ENCODE data around the gene CHRM5. TPM values are rescaled to one million over a fixed set of nuclear protein-coding genes. Genes with fewer than 3 reads are reported as not detected.

The CHRM5 gene
- total and polyA plus RNA-seq, 9 of the 15 experiments (the other 6 are each of a cell fraction or from before 2014, with no cell fraction given) = not detected

- TF ChIP-seq NKRF (IDR thresholded peaks at IDR 0.05; ENCODE audit: borderline replicate concordance) = peak; percentile 79
- no peak for TF ChIP-seq CREB5 (CRISPR knock-in tag; IDR thresholded peaks at IDR 0.05)
- peak; percentile 99 for TF ChIP-seq RBFOX2 (IDR thresholded peaks at IDR 0.05; ENCODE audit: low read depth, low read length)
- no peak for TF ChIP-seq E2F3 (CRISPR knock-in tag; IDR thresholded peaks at IDR 0.05)
- TF ChIP-seq DNMT1 (IDR thresholded peaks at IDR 0.05) = no peak
- TF ChIP-seq ZNF512 (tag; IDR thresholded peaks at IDR 0.05) = no peak
- no peak for TF ChIP-seq KLF13 (tag; IDR thresholded peaks at IDR 0.05; ENCODE audit: borderline replicate concordance, low read depth)
- peak; percentile 99 for TF ChIP-seq CREM (IDR thresholded peaks at IDR 0.05; ENCODE audit: low read depth)
- no peak for TF ChIP-seq ZNF740 (CRISPR knock-in tag; IDR thresholded peaks at IDR 0.05)
- TF ChIP-seq ZNF740 (tag; IDR thresholded peaks at IDR 0.05) = no peak
- no peak for TF ChIP-seq CGGBP1 (CRISPR knock-in tag; IDR thresholded peaks at IDR 0.05)
- TF ChIP-seq MCM3 (IDR thresholded peaks at IDR 0.05) = no peak
- TF ChIP-seq PKNOX1 (IDR thresholded peaks at IDR 0.05) = peak; percentile 87
- TF ChIP-seq ARID1B (IDR thresholded peaks at IDR 0.05) = peak; percentile 28; the same call in 1 of the 2 replicates
- no peak for TF ChIP-seq GTF2A2 (tag; IDR thresholded peaks at IDR 0.05)
- peak; percentile 95 for TF ChIP-seq GABPA (tag; conservative IDR thresholded peaks at IDR 0.05; ENCODE audit: low read depth)
- no peak for TF ChIP-seq STAT5A (IDR thresholded peaks at IDR 0.05; ENCODE audit: borderline replicate concordance, low read length)
- no peak for TF ChIP-seq FOXJ3 (CRISPR knock-in tag; IDR thresholded peaks at IDR 0.05)
- TF ChIP-seq FOXO4 (CRISPR knock-in tag; IDR thresholded peaks at IDR 0.05) = no peak
Observed at GRCh38 chr15:34101366-34102174, 133.3 kb downstream of the CHRM5 start, which contains the start of the genes EMC7 and PGBD4 (continued).

All from K562 (cell line).